Psoas muscle (tissue), 8 donors: Measurements from ENCODE around the gene AP4E1. TPM values are rescaled to one million over a fixed set of nuclear protein-coding genes. Genes with fewer than 3 reads are reported as not detected.

Source experiments
- ATAC-seq, 4 donors: fragments of 200-7000 bp; cut with Tn5 transposase; one replicate each; pipeline ENCODE4 v1.9.1; 2020; ENCODE audit warnings: moderate library complexity in 3 of 4, mild to moderate bottlenecking in 2 of 4
- DNase-seq, 2 donors: peaks; one replicate each; pipeline ENCODE4 v3.0.0-alpha.2; 2020
- H3K27ac ChIP-seq: fragments of 200-600 bp; one replicate; pipeline ENCODE4 v1.8.0; 2022
- H3K27me3 ChIP-seq, 3 donors: fragments of 200-600 bp in 1 of 3; one replicate each; pipeline versions ENCODE4 v1.6.1 to v1.8.0; 2013 to 2022; ENCODE audit warnings: low read length in 2 of 3, mild to moderate bottlenecking in 2 of 3, moderate library complexity in 1 of 3; ENCODE audit not compliant: insufficient read depth in 3 of 3
- H3K36me3 ChIP-seq, 2 donors: fragments of 200-600 bp in 1 of 2; one replicate each; pipeline versions ENCODE4 v1.6.1 to v1.8.0; 2013 to 2022; ENCODE audit warnings: low read depth in 1 of 2, mild to moderate bottlenecking in 1 of 2, moderate library complexity in 1 of 2; ENCODE audit not compliant: insufficient read depth in 1 of 2
- H3K4me1 ChIP-seq: fragments of 200-600 bp; one replicate; pipeline ENCODE4 v1.8.0; 2022
- H3K4me3 ChIP-seq: fragments of 200-600 bp; one replicate; pipeline ENCODE4 v1.8.0; 2022; ENCODE audit warnings: mild to moderate bottlenecking
- H3K9me3 ChIP-seq: fragments of 200-600 bp; one replicate; pipeline ENCODE4 v1.8.0; 2022
- CTCF ChIP-seq: fragments of 200-600 bp; IDR thresholded peaks from one replicate; pipeline ENCODE4 v1.8.0; 2022; ENCODE audit warnings: antibody characterized with exemption
- WGBS, 3 donors: extraction: QIAGEN DNeasy Blood & Tissue Kit; methylation state at CpG; one replicate each; pipeline versions ENCODE4 v1.1.6 to v1.1.7; 2013; 5-methylcytosine and 5-hydroxymethylcytosine counted together
- intact Hi-C, 2 donors: fragments of 100-400 bp; cut with DNase I; formaldehyde crosslinking; loops; one replicate each; pipeline versions ENCODE4 v1.11.0 to v1.14.2; 2022
- long read RNA-seq, 2 donors: library from polyadenylated mRNA; unstranded; transcript quantifications; one replicate each; pipeline ENCODE4 v2.0.0, GENCODE V29; 2021
- polyA plus RNA-seq, 3 donors: library from polyadenylated mRNA; stranded (reverse); fragments of 200-250 nt; gene quantifications; one replicate each; pipeline ENCODE4 v1.2.3, GENCODE V29; 2013
- total RNA-seq, 4 donors: library from RNA; stranded (reverse); fragmentation: NEBNext Ultra II Directional in 2 of 4; extraction: Animal tissue kit (Norgen Biotek cat#: 25700) in 2 of 4; gene quantifications; one replicate each; pipeline versions ENCODE4 v1.2.1 to v1.2.4, GENCODE V29; 2021 to 2023
- donor health status: healthy with polysubstance abuse.
- donor health status: DM: no; HTN: no; CAD: no; lungs with moderate emphysema.
- donor health status: Bipolar disorder and iron deficiency.
- donor health status: healthy.
- donor health status: DM: yes; HTN: yes; CAD: no.
- donor health status: DM: no; HTN: no; CAD: no.
- donor health status: DM: no; HTN: no; CAD: no.
- donor health status: DM: yes; HTN: yes; CAD: no.

Gene AP4E1
- total RNA-seq (10 to 100 TPM; 10.1 to 16.6 (median 13.2) TPM), polyA plus RNA-seq (10 to 100 TPM in 1 of 3 donors, 1 to 10 TPM in 2; 4.4 to 13.8 (median 4.9) TPM)
- long read RNA-seq, donor 1, partial matches to known transcripts = 0 of 2 reads
- long read RNA-seq, donor 1, other reads (novel, unspliced or antisense) = 2 of 2 reads
- long read RNA-seq, donor 2, full-length matches to known transcripts = 3 of 5 reads
- long read RNA-seq, donor 2, partial matches to known transcripts = 1 of 5 reads
- long read RNA-seq, donor 2, other reads (novel, unspliced or antisense) = 1 of 5 reads

DNA sequence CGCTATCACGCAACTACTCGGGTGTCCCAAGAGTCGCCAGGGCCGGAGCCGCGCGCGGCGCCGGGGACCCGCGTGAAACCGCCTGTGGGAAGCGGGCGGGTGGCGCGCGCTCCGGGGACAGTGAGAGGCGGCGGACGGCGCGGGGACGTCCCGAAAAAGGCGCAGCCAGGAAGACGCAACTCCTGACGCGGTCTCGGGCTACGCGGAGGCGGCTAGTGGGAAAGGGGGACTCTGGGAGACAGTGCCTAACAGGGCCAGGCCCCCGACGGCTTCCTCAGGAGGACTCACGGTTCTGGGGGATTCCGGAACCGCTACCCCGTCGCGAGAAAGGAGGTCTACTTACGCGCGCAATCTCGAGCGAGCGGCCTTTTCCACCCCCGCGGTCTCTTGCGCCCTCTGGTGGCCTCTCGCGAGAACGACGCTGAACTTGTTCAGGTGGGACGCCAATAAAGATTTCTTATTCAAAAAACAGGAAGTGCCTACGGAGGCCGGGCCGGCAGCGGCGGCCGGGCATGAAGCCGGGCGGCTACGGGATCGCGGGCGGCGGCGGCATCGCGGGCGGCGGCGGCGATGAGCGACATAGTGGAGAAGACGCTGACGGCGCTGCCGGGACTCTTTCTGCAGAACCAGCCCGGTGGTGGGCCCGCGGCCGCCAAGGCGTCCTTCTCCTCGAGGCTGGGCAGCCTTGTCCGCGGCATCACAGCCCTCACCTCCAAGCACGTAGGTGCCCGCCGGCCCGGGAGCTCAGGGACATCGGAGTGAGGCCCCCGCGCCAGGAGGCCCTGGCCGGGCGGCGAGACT is at the start of gene AP4E1:
TSS of gene AP4E1 (plus strand) at position 475 of the 801 bp plus-strand sequence. CDS start at position 571, 96 bp downstream.
- Histone ChIP-seq H3K36me3 (peaks cover 0 to 19% of the 10 kb centered on the region in 2 donors), H3K9me3 (no peaks in the 10 kb centered on the region), H3K27me3 (no peaks in the 10 kb centered on the region), H3K27ac (peak within 1 kb of the TSS; percentile 96), H3K4me1 (peaks cover 22% of the 10 kb centered on the region), H3K4me3 (peak within 1 kb of the TSS; percentile 98)
- 0 to 1% (median 0%) methylated on average over 91 to 100 of the region's 100 CpGs for WGBS, 3 donors
- ATAC-seq = peak; percentile 89 to 94 (median 92)
- peak; percentile 92 to 96 for DNase-seq
- peak; percentile 99 for TF ChIP-seq CTCF
- intact Hi-C loops = loop anchor here in 1 of 2 donors (2.0 kb wide), 1 partner anchor 234 kb away; no protein-coding TSS in a partner anchor

GRCh38 chr15:50860824-50861223 is 47.7 kb upstream of the AP4E1 start:
- ATAC-seq = no peak
- WGBS, 3 donors = 89 to 94% (median 90%) methylated on average over 5 of the region's 5 CpGs
- no peak for TF ChIP-seq CTCF
- Histone ChIP-seq H3K4me1 (peaks cover 25% of the 10 kb centered on the region), H3K4me3 (no peak overlapping the region), H3K36me3 (no peaks in the 10 kb centered on the region), H3K27ac (no peak overlapping the region), H3K27me3 (no peaks in the 10 kb centered on the region), H3K9me3 (no peaks in the 10 kb centered on the region)
- intact Hi-C loops = no loop called here
- no peak for DNase-seq

DNA sequence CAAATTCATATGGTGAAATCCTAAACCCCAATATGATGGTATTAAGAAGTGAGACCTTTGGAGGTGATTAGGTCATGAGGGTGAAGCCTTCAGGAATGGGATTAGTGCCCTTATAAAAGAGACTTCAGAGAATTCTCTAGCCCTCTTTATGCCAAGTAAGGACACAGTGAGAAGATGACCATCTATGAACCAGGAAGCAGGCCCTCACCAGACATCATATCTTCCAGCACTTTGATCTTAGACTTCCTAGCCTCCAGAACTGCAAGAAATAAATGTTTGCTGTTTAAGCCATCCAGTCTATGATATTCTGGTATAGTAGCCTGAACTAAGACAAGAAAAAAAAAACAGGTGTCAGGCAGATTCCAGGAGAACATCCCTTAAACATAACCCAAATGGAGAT is 45.9 kb upstream of the AP4E1 start:
- intact Hi-C loops = no loop called here
- no peak for TF ChIP-seq CTCF
- DNase-seq (no peak), ATAC-seq (no peak)
- Histone ChIP-seq H3K36me3 (no peaks in the 10 kb centered on the region), H3K27ac (no peak overlapping the region), H3K4me3 (no peak overlapping the region), H3K9me3 (no peaks in the 10 kb centered on the region), H3K27me3 (no peaks in the 10 kb centered on the region), H3K4me1 (peaks cover 11% of the 10 kb centered on the region)

- Histone ChIP-seq H3K4me3 (no peak overlapping the region), H3K4me1 (no peaks in the 10 kb centered on the region), H3K27ac (no peak overlapping the region), H3K36me3 (no peaks in the 10 kb centered on the region), H3K9me3 (no peaks in the 10 kb centered on the region), H3K27me3 (no peaks in the 10 kb centered on the region)
- no peak for DNase-seq
- 89 to 95% (median 93%) methylated on average over 1 of the region's 1 CpG for WGBS, 3 donors
- TF ChIP-seq CTCF = no peak
- intact Hi-C loops = no loop called here
- ATAC-seq = no peak
Measured at GRCh38 chr15:50864873-50865272, 43.6 kb upstream of the AP4E1 start.
